Hepatocyte (in vitro differentiated cells): ENCODE results near the gene LTN1. TPM values are rescaled to one million over a fixed set of nuclear protein-coding genes. Genes with fewer than 3 reads are reported as not detected.

Experiments
- DNase-seq: peaks from one replicate; pipeline ENCODE4 v3.0.0-alpha.2; 2016; ENCODE audit warnings: low spot score
- H2AFZ ChIP-seq: fragments of 200-600 bp; sonication (generic); 2 replicates; pipeline ENCODE4 v1.6.0; 2016; ENCODE audit warnings: antibody characterized with exemption, mild to moderate bottlenecking
- H3K27ac ChIP-seq: fragments of 200-600 bp; sonication (generic); 2 replicates; pipeline ENCODE4 v1.5.1; 2016; ENCODE audit warnings: mild to moderate bottlenecking
- H3K27me3 ChIP-seq: fragments of 200-600 bp; sonication (generic); 2 replicates; pipeline ENCODE4 v1.6.1; 2016
- H3K36me3 ChIP-seq: fragments of 200-600 bp; sonication (generic); replicated peaks from 2 replicates; pipeline ENCODE4 v1.5.1; 2016; ENCODE audit warnings: low read depth; ENCODE audit not compliant: insufficient read depth
- H3K4me1 ChIP-seq: fragments of 200-600 bp; sonication (generic); 2 replicates; pipeline ENCODE4 v1.5.1; 2016; ENCODE audit warnings: mild to moderate bottlenecking, moderate library complexity; ENCODE audit not compliant: insufficient read depth
- H3K4me2 ChIP-seq: fragments of 200-600 bp; sonication (generic); 2 replicates; pipeline ENCODE4 v1.6.0; 2016
- H3K4me3 ChIP-seq: fragments of 200-600 bp; sonication (generic); 2 replicates; pipeline ENCODE4 v1.5.1; 2016; ENCODE audit warnings: mild to moderate bottlenecking
- H3K79me2 ChIP-seq: fragments of 200-600 bp; sonication (generic); 2 replicates; pipeline ENCODE4 v1.6.0; 2017; ENCODE audit warnings: mild to moderate bottlenecking
- H3K9me2 ChIP-seq: fragments of 200-600 bp; sonication (generic); replicated peaks from 2 replicates; pipeline ENCODE4 v1.6.0; 2017; ENCODE audit warnings: mild to moderate bottlenecking; ENCODE audit not compliant: insufficient read depth
- H3K9me3 ChIP-seq: fragments of 200-600 bp; sonication (generic); 2 replicates; pipeline ENCODE4 v1.5.1; 2016; ENCODE audit warnings: low read depth, mild to moderate bottlenecking
- H4K20me1 ChIP-seq: fragments of 200-600 bp; sonication (generic); 2 replicates; pipeline ENCODE4 v1.6.0; 2016; ENCODE audit warnings: mild to moderate bottlenecking; ENCODE audit not compliant: insufficient read depth, poor library complexity, severe bottlenecking
- EZH2 ChIP-seq: fragments of 200-600 bp; sonication (generic); IDR thresholded peaks from 2 replicates; pipeline ENCODE4 v1.6.1; 2016; ENCODE audit warnings: antibody characterized with exemption, mild to moderate bottlenecking, borderline replicate concordance
- EZH2phosphoT487 ChIP-seq: fragments of 200-600 bp; sonication (generic); IDR thresholded peaks from one replicate; pipeline ENCODE4 v1.6.1; 2018; ENCODE audit warnings: antibody characterized with exemption, mild to moderate bottlenecking, low read depth, moderate library complexity; ENCODE audit not compliant: unreplicated experiment, severe bottlenecking
- WGBS: methylation state at CpG from one replicate; pipeline ENCODE4 v1.1.6; 2016; ENCODE audit warnings: low lambda C conversion rate; ENCODE audit errors: missing lambda C conversion rate; 5-methylcytosine and 5-hydroxymethylcytosine counted together
- polyA plus RNA-seq: library from polyadenylated mRNA; unstranded; fragments of >200 nt; fragmentation: Nextera tagmentation; extraction: Ambion mirVana; gene quantifications from 2 replicates; pipeline ENCODE4 v1.2.1, GENCODE V29; 2016
- total RNA-seq: library from RNA; depleted of rRNA; stranded (reverse); fragments of >200 nt; gene quantifications from 2 replicates; pipeline ENCODE4 v1.2.3, GENCODE V29; 2014
- TF ChIP-seq, protein P1 (sequence below): fragments of 200-600 bp; sonication (generic); IDR thresholded peaks from 2 replicates; pipeline ENCODE4 v1.5.1; 2016; ENCODE audit warnings: antibody characterized with exemption, mild to moderate bottlenecking; ENCODE audit not compliant: poor library complexity

The LTN1 gene
- total and polyA plus RNA-seq, 2 experiments from 2014 or later, result 9.7 to 35.8 TPM

DNA sequence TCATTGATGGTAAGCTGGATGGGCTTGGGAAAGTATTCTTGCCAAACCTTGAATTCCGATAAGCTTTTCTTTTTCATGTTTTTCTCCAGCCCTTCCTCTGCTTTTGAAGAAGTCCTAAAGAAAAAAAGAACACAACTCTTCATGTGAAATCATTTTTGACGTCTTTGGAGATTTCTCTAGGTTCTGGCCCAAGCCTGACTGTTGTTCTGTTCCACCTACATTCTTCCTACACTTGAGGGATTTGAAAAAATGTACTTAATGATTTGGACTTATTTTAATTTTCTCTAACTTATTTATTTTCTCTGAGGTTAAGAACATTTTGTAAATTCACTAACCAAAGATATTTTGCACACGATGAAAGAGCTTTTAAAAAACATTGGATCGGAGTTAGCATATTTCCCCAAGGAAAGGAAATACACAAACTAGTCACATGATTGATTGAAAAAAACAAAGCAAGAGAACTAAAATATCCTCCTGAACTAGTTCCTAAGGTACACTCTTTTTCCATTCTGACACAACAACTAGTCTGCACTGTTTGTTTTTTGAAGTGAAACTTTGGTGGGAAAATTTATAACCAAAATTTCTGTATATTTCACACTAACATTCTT, 82.3 kb downstream of the LTN1 start:
- Histone ChIP-seq H3K36me3 (no peaks in the 10 kb centered on the region), H2AFZ (no peak overlapping the region), H3K4me1 (no peaks in the 10 kb centered on the region), H3K27me3 (no peaks in the 10 kb centered on the region), H4K20me1 (no peaks in the 10 kb centered on the region), H3K27ac (no peak overlapping the region), H3K79me2 (no peaks in the 10 kb centered on the region), H3K4me3 (no peak overlapping the region), H3K9me2 (no peaks in the 10 kb centered on the region), H3K4me2 (no peak overlapping the region), H3K9me3 (no peaks in the 10 kb centered on the region)
- TF ChIP-seq EZH2 (no peak), EZH2phosphoT487 (no peak)
- TF ChIP-seq, protein P1, sequence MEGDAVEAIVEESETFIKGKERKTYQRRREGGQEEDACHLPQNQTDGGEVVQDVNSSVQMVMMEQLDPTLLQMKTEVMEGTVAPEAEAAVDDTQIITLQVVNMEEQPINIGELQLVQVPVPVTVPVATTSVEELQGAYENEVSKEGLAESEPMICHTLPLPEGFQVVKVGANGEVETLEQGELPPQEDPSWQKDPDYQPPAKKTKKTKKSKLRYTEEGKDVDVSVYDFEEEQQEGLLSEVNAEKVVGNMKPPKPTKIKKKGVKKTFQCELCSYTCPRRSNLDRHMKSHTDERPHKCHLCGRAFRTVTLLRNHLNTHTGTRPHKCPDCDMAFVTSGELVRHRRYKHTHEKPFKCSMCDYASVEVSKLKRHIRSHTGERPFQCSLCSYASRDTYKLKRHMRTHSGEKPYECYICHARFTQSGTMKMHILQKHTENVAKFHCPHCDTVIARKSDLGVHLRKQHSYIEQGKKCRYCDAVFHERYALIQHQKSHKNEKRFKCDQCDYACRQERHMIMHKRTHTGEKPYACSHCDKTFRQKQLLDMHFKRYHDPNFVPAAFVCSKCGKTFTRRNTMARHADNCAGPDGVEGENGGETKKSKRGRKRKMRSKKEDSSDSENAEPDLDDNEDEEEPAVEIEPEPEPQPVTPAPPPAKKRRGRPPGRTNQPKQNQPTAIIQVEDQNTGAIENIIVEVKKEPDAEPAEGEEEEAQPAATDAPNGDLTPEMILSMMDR, result no peak
- no peak for DNase-seq
- 84% methylated on average over 4 of the region's 4 CpGs for WGBS

GRCh38 chr21:28908351-28908750, 84.3 kb downstream of the LTN1 start:
- H3K27ac ChIP-seq, result no peak overlapping the region
- no peaks in the 10 kb centered on the region for H3K4me1 ChIP-seq
- H4K20me1 ChIP-seq, result no peaks in the 10 kb centered on the region
- 97% methylated on average over 8 of the region's 8 CpGs for WGBS
- TF ChIP-seq EZH2, result no peak
- TF ChIP-seq EZH2phosphoT487, result no peak
- TF ChIP-seq, protein P1, result no peak
- no peaks in the 10 kb centered on the region for H3K27me3 ChIP-seq
- H3K9me2 ChIP-seq, result no peaks in the 10 kb centered on the region
- no peak overlapping the region for H3K4me3 ChIP-seq
- no peaks in the 10 kb centered on the region for H3K9me3 ChIP-seq
- no peak overlapping the region for H3K4me2 ChIP-seq
- H3K36me3 ChIP-seq, result no peaks in the 10 kb centered on the region
- no peak for DNase-seq
- no peak overlapping the region for H2AFZ ChIP-seq
- H3K79me2 ChIP-seq, result no peaks in the 10 kb centered on the region

- TF ChIP-seq, protein P1, result no peak
- TF ChIP-seq EZH2phosphoT487, result no peak
- TF ChIP-seq EZH2, result no peak
- Histone ChIP-seq H3K4me3 (no peak overlapping the region), H3K79me2 (no peaks in the 10 kb centered on the region), H3K4me2 (no peak overlapping the region), H3K27ac (no peak overlapping the region), H3K9me3 (no peaks in the 10 kb centered on the region), H3K27me3 (no peaks in the 10 kb centered on the region), H3K4me1 (no peaks in the 10 kb centered on the region), H2AFZ (no peak overlapping the region), H3K36me3 (no peaks in the 10 kb centered on the region), H3K9me2 (no peaks in the 10 kb centered on the region), H4K20me1 (no peaks in the 10 kb centered on the region)
- WGBS, result 89% methylated on average over 2 of the region's 2 CpGs
- no peak for DNase-seq
Observed at GRCh38 chr21:28906841-28907240, 85.8 kb downstream of the LTN1 start.
